ENCODE measurements around the gene NT5C2.
"Not testable (repeated sequence)": the region's sequence is repeated elsewhere in the genome, so short reads cannot be mapped to it uniquely, and the experiment has no call there.

DNA sequence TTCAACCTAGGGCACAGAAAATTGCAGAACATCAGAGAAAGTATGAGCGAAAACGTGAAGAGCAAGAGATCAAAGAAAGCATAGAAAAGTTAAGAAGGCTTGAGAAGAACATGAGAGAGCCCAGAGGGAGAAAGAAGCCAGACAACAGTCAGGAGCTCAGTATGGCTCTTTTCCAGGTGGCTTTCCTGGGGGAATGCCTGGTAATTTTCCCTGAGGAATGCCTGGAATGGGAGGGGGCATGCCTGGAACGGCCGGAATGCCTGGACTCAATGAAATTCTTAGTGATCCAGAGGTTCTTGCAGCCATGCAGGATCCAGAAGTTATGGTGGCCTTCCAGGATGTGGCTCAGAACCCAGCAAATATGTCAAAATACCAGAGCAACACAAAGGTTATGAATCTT, 23.3 kb upstream of the NT5C2 start:
- TF ChIP-seq, protein P1, sequence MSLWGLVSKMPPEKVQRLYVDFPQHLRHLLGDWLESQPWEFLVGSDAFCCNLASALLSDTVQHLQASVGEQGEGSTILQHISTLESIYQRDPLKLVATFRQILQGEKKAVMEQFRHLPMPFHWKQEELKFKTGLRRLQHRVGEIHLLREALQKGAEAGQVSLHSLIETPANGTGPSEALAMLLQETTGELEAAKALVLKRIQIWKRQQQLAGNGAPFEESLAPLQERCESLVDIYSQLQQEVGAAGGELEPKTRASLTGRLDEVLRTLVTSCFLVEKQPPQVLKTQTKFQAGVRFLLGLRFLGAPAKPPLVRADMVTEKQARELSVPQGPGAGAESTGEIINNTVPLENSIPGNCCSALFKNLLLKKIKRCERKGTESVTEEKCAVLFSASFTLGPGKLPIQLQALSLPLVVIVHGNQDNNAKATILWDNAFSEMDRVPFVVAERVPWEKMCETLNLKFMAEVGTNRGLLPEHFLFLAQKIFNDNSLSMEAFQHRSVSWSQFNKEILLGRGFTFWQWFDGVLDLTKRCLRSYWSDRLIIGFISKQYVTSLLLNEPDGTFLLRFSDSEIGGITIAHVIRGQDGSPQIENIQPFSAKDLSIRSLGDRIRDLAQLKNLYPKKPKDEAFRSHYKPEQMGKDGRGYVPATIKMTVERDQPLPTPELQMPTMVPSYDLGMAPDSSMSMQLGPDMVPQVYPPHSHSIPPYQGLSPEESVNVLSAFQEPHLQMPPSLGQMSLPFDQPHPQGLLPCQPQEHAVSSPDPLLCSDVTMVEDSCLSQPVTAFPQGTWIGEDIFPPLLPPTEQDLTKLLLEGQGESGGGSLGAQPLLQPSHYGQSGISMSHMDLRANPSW (CRISPR knock-in tag; conservative IDR thresholded peaks at IDR 0.05; ENCODE audit: low read depth): not testable (repeated sequence)
- TF ChIP-seq, protein P2, sequence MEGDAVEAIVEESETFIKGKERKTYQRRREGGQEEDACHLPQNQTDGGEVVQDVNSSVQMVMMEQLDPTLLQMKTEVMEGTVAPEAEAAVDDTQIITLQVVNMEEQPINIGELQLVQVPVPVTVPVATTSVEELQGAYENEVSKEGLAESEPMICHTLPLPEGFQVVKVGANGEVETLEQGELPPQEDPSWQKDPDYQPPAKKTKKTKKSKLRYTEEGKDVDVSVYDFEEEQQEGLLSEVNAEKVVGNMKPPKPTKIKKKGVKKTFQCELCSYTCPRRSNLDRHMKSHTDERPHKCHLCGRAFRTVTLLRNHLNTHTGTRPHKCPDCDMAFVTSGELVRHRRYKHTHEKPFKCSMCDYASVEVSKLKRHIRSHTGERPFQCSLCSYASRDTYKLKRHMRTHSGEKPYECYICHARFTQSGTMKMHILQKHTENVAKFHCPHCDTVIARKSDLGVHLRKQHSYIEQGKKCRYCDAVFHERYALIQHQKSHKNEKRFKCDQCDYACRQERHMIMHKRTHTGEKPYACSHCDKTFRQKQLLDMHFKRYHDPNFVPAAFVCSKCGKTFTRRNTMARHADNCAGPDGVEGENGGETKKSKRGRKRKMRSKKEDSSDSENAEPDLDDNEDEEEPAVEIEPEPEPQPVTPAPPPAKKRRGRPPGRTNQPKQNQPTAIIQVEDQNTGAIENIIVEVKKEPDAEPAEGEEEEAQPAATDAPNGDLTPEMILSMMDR (IDR thresholded peaks at IDR 0.05): not testable (repeated sequence)
- TF ChIP-seq CBFB (CRISPR knock-in tag; IDR thresholded peaks at IDR 0.05; ENCODE audit: low read depth): not testable (repeated sequence)
